ENCODE measurements around the gene CDK14. TPM values are rescaled to one million over a fixed set of nuclear protein-coding genes. Genes with fewer than 3 reads are reported as not detected.

The CDK14 gene
- polyA plus RNA-seq, 1 donor from 2014 or later, result 25.1 TPM

- H3F3A ChIP-seq (ENCODE audit: insufficient read depth, low read length, poor library complexity, severe bottlenecking), result no peaks in the 10 kb centered on the region
- no peaks in the 10 kb centered on the region for H3K36me3 ChIP-seq (ENCODE audit: insufficient read depth, low read length)
- no peak overlapping the region for H3K4me2 ChIP-seq (ENCODE audit: low read length)
- H3K27me3 ChIP-seq (ENCODE audit: insufficient read depth, low read depth, low read length), result no peaks in the 10 kb centered on the region
- H3K79me2 ChIP-seq (replicated peaks; ENCODE audit: insufficient read depth, low read length), result no peaks in the 10 kb centered on the region
- no peak for TF ChIP-seq REST (IDR thresholded peaks at IDR 0.05; ENCODE audit: borderline replicate concordance)
- no peak for TF ChIP-seq POLR2AphosphoS5 (IDR thresholded peaks at IDR 0.05)
- TF ChIP-seq SMC3 (conservative IDR thresholded peaks at IDR 0.05; ENCODE audit: poor library complexity), result peak; percentile 83
- peak; percentile 86 for TF ChIP-seq CTCF (IDR thresholded peaks at IDR 0.05; ENCODE audit: poor library complexity, severe bottlenecking)
- peak; percentile 85 for TF ChIP-seq RAD21 (conservative IDR thresholded peaks at IDR 0.05)
- no peaks in the 10 kb centered on the region for H4K20me1 ChIP-seq (ENCODE audit: insufficient read depth)
- H3K27ac ChIP-seq (ENCODE audit: low read length), result no peak overlapping the region
- no peak overlapping the region for H3K9ac ChIP-seq (ENCODE audit: low read length)
- H3K9me2 ChIP-seq (ENCODE audit: insufficient read depth, low read length), result no peaks in the 10 kb centered on the region
- H3K9me3 ChIP-seq (ENCODE audit: low read length), result no peaks in the 10 kb centered on the region
- no peak overlapping the region for H2AFZ ChIP-seq (ENCODE audit: low read depth, low read length)
- H3K4me3 ChIP-seq (ENCODE audit: low read length), result no peak overlapping the region
These were observed 493.4 kb downstream of the CDK14 start for GRCh38 chr7:91089382-91089963.

GRCh38 chr7:91090684-91091083, 494.6 kb downstream of the CDK14 start:
- H3K36me3 ChIP-seq (ENCODE audit: insufficient read depth, low read length), result no peaks in the 10 kb centered on the region
- no peaks in the 10 kb centered on the region for H3K27me3 ChIP-seq (ENCODE audit: insufficient read depth, low read depth, low read length)
- H3K9me2 ChIP-seq (ENCODE audit: insufficient read depth, low read length), result no peaks in the 10 kb centered on the region
- no peaks in the 10 kb centered on the region for H3K79me2 ChIP-seq (replicated peaks; ENCODE audit: insufficient read depth, low read length)
- TF ChIP-seq EZH2 (IDR thresholded peaks at IDR 0.05; ENCODE audit: borderline replicate concordance, insufficient read depth, low read length, poor library complexity, severe bottlenecking), result no peak
- TF ChIP-seq TAF1 (IDR thresholded peaks at IDR 0.05; ENCODE audit: low read depth), result no peak
- TF ChIP-seq EP300 (conservative IDR thresholded peaks at IDR 0.05; ENCODE audit: poor library complexity, severe bottlenecking), result no peak
- no peak for TF ChIP-seq CTCF (IDR thresholded peaks at IDR 0.05; ENCODE audit: poor library complexity, severe bottlenecking)
- no peak overlapping the region for H3K27ac ChIP-seq (ENCODE audit: low read length)
- H3K9me3 ChIP-seq (ENCODE audit: low read length), result no peaks in the 10 kb centered on the region
- no peak overlapping the region for H3K9ac ChIP-seq (ENCODE audit: low read length)
- H3F3A ChIP-seq (ENCODE audit: insufficient read depth, low read length, poor library complexity, severe bottlenecking), result no peaks in the 10 kb centered on the region
- no peak overlapping the region for H3K4me2 ChIP-seq (ENCODE audit: low read length)
- H3K4me3 ChIP-seq (ENCODE audit: low read length), result no peak overlapping the region
- no peaks in the 10 kb centered on the region for H4K20me1 ChIP-seq (ENCODE audit: insufficient read depth)
- H2AFZ ChIP-seq (ENCODE audit: low read depth, low read length), result no peak overlapping the region
